ENCODE results near the gene CTF1. TPM values are rescaled to one million over a fixed set of nuclear protein-coding genes. Genes with fewer than 3 reads are reported as not detected.

Gene CTF1
- polyA plus RNA-seq, 2 of the 4 experiments (the other 2 are of a cell fraction), result 0.23 to 0.44 TPM

- TF ChIP-seq NFE2L2 (conservative IDR thresholded peaks at IDR 0.05; ENCODE audit: low read length), result no peak
- no peak for TF ChIP-seq EHF (CRISPR knock-in tag; IDR thresholded peaks at IDR 0.05)
- peak; percentile 13 to 55; a peak in 2 of 5 replicates for TF ChIP-seq JUN (IDR thresholded peaks at IDR 0.05)
- TF ChIP-seq E2F6 (IDR thresholded peaks at IDR 0.05; ENCODE audit: borderline replicate concordance, low read depth), result no peak
- no peak for TF ChIP-seq MYC (IDR thresholded peaks at IDR 0.05; ENCODE audit: borderline replicate concordance, low read length)
These were observed 26.6 kb downstream of the CTF1 start (continued) for GRCh38 chr16:30922960-30923535.

GRCh38 chr16:30923554-30924075 lies 27.2 kb downstream of the CTF1 start, which contains the start of gene FBXL19:
Gene FBXL19 (plus strand): TSS chr16:30923572. CDS start chr16:30925755, 2,183 bp downstream.
- FAIRE-seq (no peak), ATAC-seq (no peak), DNase-seq (ENCODE audit: low read depth in 1 of 2, low spot score in 1 of 2) (no peak)
- WGBS (ENCODE audit: missing lambda C conversion rate), result 2% methylated on average over 6 of the region's 31 CpGs
- no peaks in the 10 kb centered on the region for H3K9me3 ChIP-seq
- H3K4me3 ChIP-seq, result peak within 1 kb of the TSS; percentile 87
- H3K4me1 ChIP-seq, result peaks cover 15% of the 10 kb centered on the region; the same call in 2 of the 3 replicates
- peak within 1 kb of the TSS; percentile 99 for H3K27ac ChIP-seq
- POLR2A ChIA-PET, result interaction anchor here (0.6 to 1.0 kb wide), 3 partner anchors 17 to 145 kb away, joined by 3 read pairs; no protein-coding TSS in a partner anchor
- peak within 1 kb of the TSS; percentile 97 for H3K4me2 ChIP-seq
- TF ChIP-seq MYC (IDR thresholded peaks at IDR 0.05; ENCODE audit: borderline replicate concordance, low read length) (no peak), ZC3H11A (IDR thresholded peaks at IDR 0.05) (no peak), PBX3 (IDR thresholded peaks at IDR 0.05) (no peak), BHLHE40 (IDR thresholded peaks at IDR 0.05; ENCODE audit: low read depth, low read length) (no peak), NR3C1 (IDR thresholded peaks at IDR 0.05) (no peak), POLR2A (IDR thresholded peaks at IDR 0.05; ENCODE audit: low read length) (peak; percentile 50), NFE2L2 (conservative IDR thresholded peaks at IDR 0.05; ENCODE audit: low read length) (no peak), CBX8 (IDR thresholded peaks at IDR 0.05) (no peak)
- CTCF ChIA-PET, result no interaction called here

- ATAC-seq, result no peak
- Histone ChIP-seq H3K27ac (peak overlapping the region; percentile 95 to 99), H3K9me3 (no peaks in the 10 kb centered on the region), H3K4me3 (peak overlapping the region; percentile 87), H3K4me2 (peak overlapping the region; percentile 97), H3K4me1 (peaks cover 15% of the 10 kb centered on the region; the same call in 2 of the 3 replicates)
- WGBS (ENCODE audit: missing lambda C conversion rate), result 24% methylated on average over 7 of the region's 53 CpGs
- TF ChIP-seq RAD21 (conservative IDR thresholded peaks at IDR 0.05 in 1 of 2, IDR thresholded peaks at IDR 0.05 in 1 of 2), result no peak
- no peak for TF ChIP-seq CEBPB (IDR thresholded peaks at IDR 0.05)
- no peak for TF ChIP-seq NFE2L2 (conservative IDR thresholded peaks at IDR 0.05; ENCODE audit: low read length)
- no peak for TF ChIP-seq HEYL (CRISPR knock-in tag; IDR thresholded peaks at IDR 0.05)
- no peak for TF ChIP-seq ZFP36 (IDR thresholded peaks at IDR 0.05; ENCODE audit: borderline replicate concordance, partially characterized antibody)
- no peak for TF ChIP-seq HMGXB4 (CRISPR knock-in tag; IDR thresholded peaks at IDR 0.05; ENCODE audit: borderline replicate concordance)
- TF ChIP-seq HES2 (IDR thresholded peaks at IDR 0.05), result no peak
- FAIRE-seq, result no peak
- ChIA-PET POLR2A (interaction anchor here (0.6 to 1.0 kb wide), 3 partner anchors 16 to 145 kb away, joined by 3 read pairs; no protein-coding TSS in a partner anchor), CTCF (interaction anchor here (1.0 to 12.2 kb wide), 3 partner anchors 11 to 80 kb away, joined by 4 to 134 read pairs (median 10); no protein-coding TSS in a partner anchor)
- no peak for DNase-seq (ENCODE audit: low read depth in 1 of 2, low spot score in 1 of 2)
These were observed 27.9 kb downstream of the CTF1 start for GRCh38 chr16:30924076-30924912.

Data from A549 (cell line).